Activated CD8-positive, alpha-beta T cell treated with anti-CD3 and anti-CD28 coated beads, Interleukin-2, amount 10 ng/mL, durations not matched to agents 7 days and 5 days (primary cell): ENCODE results near the gene SPOCK2. TPM values are rescaled to one million over a fixed set of nuclear protein-coding genes. Genes with fewer than 3 reads are reported as not detected.

Source experiments
- ATAC-seq: fragments of 150-1000 bp; cut with Tn5 transposase; one replicate; pipeline ENCODE4 v1.10.0; 2021; ENCODE audit warnings: moderate library complexity
- CTCF ChIA-PET: fragments of 350-600 bp; sonication (Branson Sonifier 250); formaldehyde crosslinking; loops from one replicate; lab custom pipeline; 2021; ENCODE audit warnings: antibody characterized with exemption; lab: Charles Lee
- POLR2A ChIA-PET: fragments of 350-600 bp; sonication (Branson Sonifier 250); formaldehyde crosslinking; loops from one replicate; lab custom pipeline; 2021; ENCODE audit warnings: antibody characterized with exemption; lab: Charles Lee
- DNase-seq: peaks from one replicate; pipeline ENCODE4 v3.0.0-alpha.2; 2020
- H3K27ac Mint-ChIP-seq: one replicate; pipeline ENCODE4 v1.8.0; 2021; ENCODE audit warnings: mild to moderate bottlenecking, mixed read lengths
- H3K27me3 Mint-ChIP-seq: one replicate; pipeline ENCODE4 v1.8.0; 2021; ENCODE audit warnings: low read depth, mixed read lengths
- H3K36me3 Mint-ChIP-seq: one replicate; pipeline ENCODE4 v1.8.0; 2021; ENCODE audit warnings: low read depth, mixed read lengths
- H3K4me1 Mint-ChIP-seq: one replicate; pipeline ENCODE4 v1.8.0; 2021; ENCODE audit warnings: low read depth, mixed read lengths
- H3K4me3 Mint-ChIP-seq: one replicate; pipeline ENCODE4 v1.8.0; 2021; ENCODE audit warnings: mild to moderate bottlenecking, mixed read lengths
- H3K9me3 Mint-ChIP-seq: one replicate; pipeline ENCODE4 v1.8.0; 2022; ENCODE audit warnings: mixed read lengths; ENCODE audit not compliant: insufficient read depth
- total RNA-seq, 2 experiments: library from RNA; stranded (reverse); gene quantifications; one replicate each; pipeline ENCODE4 v1.2.3, GENCODE V29; 2021

Gene SPOCK2
- total RNA-seq, 2 experiments from 2014 or later = 261 to 268 TPM

- no peaks in the 10 kb centered on the region for H3K27me3 Mint-ChIP-seq
- ChIA-PET CTCF (no interaction called here), POLR2A (no interaction called here)
- no peak for ATAC-seq
- H3K4me1 Mint-ChIP-seq = no peaks in the 10 kb centered on the region
- no peak for DNase-seq
- H3K9me3 Mint-ChIP-seq = no peaks in the 10 kb centered on the region
- no peak overlapping the region for H3K4me3 Mint-ChIP-seq
- H3K36me3 Mint-ChIP-seq = no peaks in the 10 kb centered on the region
- no peak overlapping the region for H3K27ac Mint-ChIP-seq
These were observed 76.9 kb downstream of the SPOCK2 start for GRCh38 chr10:72011468-72011867.

GRCh38 chr10:72011016-72011415 lies 77.3 kb downstream of the SPOCK2 start:
- CTCF ChIA-PET = no interaction called here

GRCh38 chr10:72010234-72010973 lies 77.9 kb downstream of the SPOCK2 start:
- POLR2A ChIA-PET = no interaction called here
- DNase-seq = no peak
- no peaks in the 10 kb centered on the region for H3K27me3 Mint-ChIP-seq
- CTCF ChIA-PET = interaction anchor here (1.3 kb wide), 1 partner anchor 38 kb away, joined by 3 read pairs; no protein-coding TSS in a partner anchor
- H3K27ac Mint-ChIP-seq = no peak overlapping the region
- no peak for ATAC-seq
- no peaks in the 10 kb centered on the region for H3K4me1 Mint-ChIP-seq
- H3K4me3 Mint-ChIP-seq = no peak overlapping the region
- H3K36me3 Mint-ChIP-seq = no peaks in the 10 kb centered on the region
- H3K9me3 Mint-ChIP-seq = no peaks in the 10 kb centered on the region

More at GRCh38 chr10:72011016-72011415, 77.3 kb downstream of the SPOCK2 start:
- no peaks in the 10 kb centered on the region for H3K9me3 Mint-ChIP-seq
- H3K36me3 Mint-ChIP-seq = no peaks in the 10 kb centered on the region
- ATAC-seq (no peak), DNase-seq (no peak)
- no peaks in the 10 kb centered on the region for H3K4me1 Mint-ChIP-seq
- no peaks in the 10 kb centered on the region for H3K27me3 Mint-ChIP-seq
- no peak overlapping the region for H3K27ac Mint-ChIP-seq
- POLR2A ChIA-PET = no interaction called here
- no peak overlapping the region for H3K4me3 Mint-ChIP-seq

GRCh38 chr10:72009425-72010081 lies 78.8 kb downstream of the SPOCK2 start:
- Mint-ChIP-seq H3K27me3 (no peaks in the 10 kb centered on the region), H3K27ac (no peak overlapping the region), H3K4me1 (no peaks in the 10 kb centered on the region), H3K9me3 (no peaks in the 10 kb centered on the region), H3K4me3 (no peak overlapping the region), H3K36me3 (no peaks in the 10 kb centered on the region)
- CTCF ChIA-PET = interaction anchor here (1.3 kb wide), 1 partner anchor 39 kb away, joined by 3 read pairs; no protein-coding TSS in a partner anchor
- ATAC-seq = no peak
- POLR2A ChIA-PET = no interaction called here
- DNase-seq = no peak

DNA sequence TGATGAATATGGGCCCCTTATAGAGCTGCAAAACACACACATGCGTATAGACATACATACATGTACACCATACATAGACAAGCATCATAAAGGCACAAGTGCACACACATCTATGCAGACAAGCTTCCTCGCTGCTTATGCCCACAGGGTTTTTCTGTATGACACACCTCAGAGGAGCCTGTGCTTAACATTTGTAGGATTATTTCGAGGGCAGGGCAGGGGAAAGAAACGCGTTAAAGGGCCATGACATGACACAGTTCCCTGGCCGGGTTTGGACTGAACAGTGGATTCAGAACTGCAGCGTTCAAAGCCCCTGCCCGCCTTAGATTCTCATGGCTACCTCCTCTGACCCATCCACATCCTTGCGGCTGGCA lies 79.3 kb downstream of the SPOCK2 start:
- Mint-ChIP-seq H3K4me1 (no peaks in the 10 kb centered on the region), H3K9me3 (no peaks in the 10 kb centered on the region), H3K27ac (no peak overlapping the region), H3K4me3 (no peak overlapping the region), H3K36me3 (no peaks in the 10 kb centered on the region), H3K27me3 (no peaks in the 10 kb centered on the region)
- CTCF ChIA-PET = interaction anchor here (1.3 kb wide), 1 partner anchor 40 kb away, joined by 3 read pairs; no protein-coding TSS in a partner anchor
- DNase-seq (no peak), ATAC-seq (no peak)
- POLR2A ChIA-PET = no interaction called here

Other genes starting within 250 kb of the SPOCK2 start
- 100 to 1,000 TPM; 112 to 113 TPM for gene PSAP, start 237.3 kb downstream of the SPOCK2 start, total RNA-seq
- not detected for gene CHST3, start 124.2 kb downstream of the SPOCK2 start, total RNA-seq
- gene ANAPC16, start 127.5 kb upstream of the SPOCK2 start, total RNA-seq = 10 to 100 TPM; 72.9 TPM
- gene ASCC1, start 127.7 kb upstream of the SPOCK2 start, total RNA-seq = 10 to 100 TPM; 34.8 to 40.3 TPM
- gene DDIT4, start 185.4 kb upstream of the SPOCK2 start, total RNA-seq = 100 to 1,000 TPM; 382 to 384 TPM